Renal cortical epithelial cell (primary cell): Measurements from ENCODE around the gene OR4C11. TPM values are rescaled to one million over a fixed set of nuclear protein-coding genes. Genes with fewer than 3 reads are reported as not detected.

Experiments
- DNase-seq: peaks from one replicate; pipeline ENCODE4 v3.0.0-alpha.2; 2011; ENCODE audit warnings: low read depth
- total RNA-seq: library from RNA; depleted of rRNA; stranded (reverse); fragments of >200 nt; gene quantifications from 2 replicates; pipeline ENCODE4 v1.2.3, GENCODE V29; 2014

Gene OR4C11
- not detected in 2 replicates for total RNA-seq

- DNase-seq = no peak
Measured at GRCh38 chr11:55607545-55607944, at the start of gene OR4C11. OR4C11 (minus strand) TSS chr11:55607645; CDS start chr11:55604373, 3,272 bp downstream.

- no peak for DNase-seq
Measured at GRCh38 chr11:55655096-55655495, 47.7 kb upstream of the OR4C11 start.

- DNase-seq = no peak
Measured at GRCh38 chr11:55652560-55652959, 45.1 kb upstream of the OR4C11 start.

GRCh38 chr11:55648027-55648426, 40.6 kb upstream of the OR4C11 start, which contains the start of gene OR4S2:
OR4S2 (plus strand) TSS chr11:55648327; CDS start chr11:55650904, 2,577 bp downstream.
- no peak for DNase-seq

GRCh38 chr11:55634813-55635212, 27.4 kb upstream of the OR4C11 start, which contains the start of gene OR4P4:
OR4P4 (plus strand) TSS chr11:55635113.
- no peak for DNase-seq

- DNase-seq = no peak
Measured at GRCh38 chr11:55624531-55624930, 17.1 kb upstream of the OR4C11 start.

- no peak for DNase-seq
Measured at GRCh38 chr11:55572548-55572947, 34.9 kb downstream of the OR4C11 start.

- no peak for DNase-seq
Measured at GRCh38 chr11:55571828-55572227, 35.6 kb downstream of the OR4C11 start, which contains the start of gene OR4C16. OR4C16 (plus strand) TSS chr11:55572128; CDS start chr11:55572128, 0 bp downstream.

GRCh38 chr11:55554169-55554568, 53.3 kb downstream of the OR4C11 start, which contains the start of gene OR4C15:
OR4C15 (plus strand) TSS chr11:55554469; CDS start chr11:55554469, 0 bp downstream.
- no peak for DNase-seq

Other genes with a start within 250 kb of the OR4C11 start
- gene OR4A15, start 239.7 kb downstream of the OR4C11 start, total RNA-seq = not detected in 2 replicates
- gene OR4C15, start 53.2 kb downstream of the OR4C11 start, total RNA-seq = not detected in 2 replicates
- gene OR4C16, start 35.5 kb downstream of the OR4C11 start, total RNA-seq = not detected in 2 replicates
- not detected in 2 replicates for gene OR4P4, start 27.5 kb upstream of the OR4C11 start, total RNA-seq
- gene OR4S2, start 40.7 kb upstream of the OR4C11 start, total RNA-seq = not detected in 2 replicates
- gene OR4C6, start 54.6 kb upstream of the OR4C11 start, total RNA-seq = not detected in 2 replicates
- gene OR5D13, start 165.8 kb upstream of the OR4C11 start, total RNA-seq = not detected in 2 replicates
- not detected in 2 replicates for gene OR5D14, start 187.9 kb upstream of the OR4C11 start, total RNA-seq
- not detected in 2 replicates for gene OR5L1, start 203.7 kb upstream of the OR4C11 start, total RNA-seq
- gene OR5D18, start 212.0 kb upstream of the OR4C11 start, total RNA-seq = not detected in 2 replicates
- not detected in 2 replicates for gene OR5L2, start 219.6 kb upstream of the OR4C11 start, total RNA-seq
- gene OR5D16, start 231.1 kb upstream of the OR4C11 start, total RNA-seq = not detected in 2 replicates